ES-I3 (cell line): ENCODE results near the gene DHX30.

ENCODE experiments used
- H3K36me3 ChIP-seq: 2 replicates; pipeline ENCODE4 v1.6.1; 2013; ENCODE audit warnings: mild to moderate bottlenecking, low read length, control low read depth, moderate library complexity; ENCODE audit not compliant: insufficient read depth
- H3K4me1 ChIP-seq: 2 replicates; pipeline ENCODE4 v1.6.1; 2013; ENCODE audit warnings: mild to moderate bottlenecking, control low read depth, low read length; ENCODE audit not compliant: insufficient read depth
- H3K9ac ChIP-seq: 2 replicates; pipeline ENCODE4 v1.6.1; 2013; ENCODE audit warnings: low read depth, mild to moderate bottlenecking, low read length, moderate library complexity
- H3K9me3 ChIP-seq: 2 replicates; pipeline ENCODE4 v1.6.1; 2013; ENCODE audit warnings: mild to moderate bottlenecking, low read length, moderate library complexity; ENCODE audit not compliant: control insufficient read depth, insufficient read depth

The DHX30 gene

GRCh38 chr3:47896736-47897135 lies 93.8 kb downstream of the DHX30 start:
- Histone ChIP-seq H3K9ac (no peak overlapping the region), H3K36me3 (peaks cover 11% of the 10 kb centered on the region), H3K9me3 (no peaks in the 10 kb centered on the region), H3K4me1 (peaks cover 10% of the 10 kb centered on the region)

GRCh38 chr3:47897954-47898353 lies 95.0 kb downstream of the DHX30 start:
- Histone ChIP-seq H3K9me3 (no peaks in the 10 kb centered on the region), H3K9ac (no peak overlapping the region), H3K36me3 (peaks cover 7% of the 10 kb centered on the region; the same call in 1 of the 2 replicates), H3K4me1 (peaks cover 9% of the 10 kb centered on the region; the same call in 1 of the 2 replicates)

- Histone ChIP-seq H3K9ac (no peak overlapping the region), H3K4me1 (no peaks in the 10 kb centered on the region), H3K36me3 (peaks cover 10% of the 10 kb centered on the region; the same call in 1 of the 2 replicates), H3K9me3 (no peaks in the 10 kb centered on the region)
These were observed 96.7 kb downstream of the DHX30 start for GRCh38 chr3:47899495-47900108.
